ENCODE measurements around the gene SPATA31C1. TPM values are rescaled to one million over a fixed set of nuclear protein-coding genes. Genes with fewer than 3 reads are reported as not detected.

The SPATA31C1 gene
- total RNA-seq, 4 donors from 2014 or later = not detected

DNA sequence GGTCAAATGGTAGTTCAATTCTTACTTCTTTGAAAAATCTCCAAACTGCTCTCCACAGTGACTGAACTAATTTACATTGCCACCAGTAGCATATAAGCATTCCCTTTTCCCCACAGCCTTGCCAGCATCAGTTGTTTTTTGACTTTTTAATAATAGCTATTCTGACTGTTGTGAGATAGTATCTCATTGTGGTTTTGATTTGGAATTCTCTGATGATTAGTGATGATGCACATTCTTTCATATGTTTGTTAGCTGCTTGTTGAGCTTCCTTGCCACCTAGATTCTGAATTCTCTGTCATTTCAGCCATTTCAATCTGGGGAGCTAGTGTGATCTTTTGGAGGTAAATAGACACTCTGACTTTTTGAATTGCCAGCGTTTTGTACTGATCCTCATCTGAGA lies 32.5 kb downstream of the SPATA31C1 start:
- 81% methylated on average over 1 of the region's 1 CpG for WGBS
- TF ChIP-seq POLR2A (IDR thresholded peaks at IDR 0.05) (no peak), POLR2AphosphoS5 (IDR thresholded peaks at IDR 0.05) (no peak), EP300 (IDR thresholded peaks at IDR 0.05) (no peak)
- TF ChIP-seq, protein P1, sequence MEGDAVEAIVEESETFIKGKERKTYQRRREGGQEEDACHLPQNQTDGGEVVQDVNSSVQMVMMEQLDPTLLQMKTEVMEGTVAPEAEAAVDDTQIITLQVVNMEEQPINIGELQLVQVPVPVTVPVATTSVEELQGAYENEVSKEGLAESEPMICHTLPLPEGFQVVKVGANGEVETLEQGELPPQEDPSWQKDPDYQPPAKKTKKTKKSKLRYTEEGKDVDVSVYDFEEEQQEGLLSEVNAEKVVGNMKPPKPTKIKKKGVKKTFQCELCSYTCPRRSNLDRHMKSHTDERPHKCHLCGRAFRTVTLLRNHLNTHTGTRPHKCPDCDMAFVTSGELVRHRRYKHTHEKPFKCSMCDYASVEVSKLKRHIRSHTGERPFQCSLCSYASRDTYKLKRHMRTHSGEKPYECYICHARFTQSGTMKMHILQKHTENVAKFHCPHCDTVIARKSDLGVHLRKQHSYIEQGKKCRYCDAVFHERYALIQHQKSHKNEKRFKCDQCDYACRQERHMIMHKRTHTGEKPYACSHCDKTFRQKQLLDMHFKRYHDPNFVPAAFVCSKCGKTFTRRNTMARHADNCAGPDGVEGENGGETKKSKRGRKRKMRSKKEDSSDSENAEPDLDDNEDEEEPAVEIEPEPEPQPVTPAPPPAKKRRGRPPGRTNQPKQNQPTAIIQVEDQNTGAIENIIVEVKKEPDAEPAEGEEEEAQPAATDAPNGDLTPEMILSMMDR (IDR thresholded peaks at IDR 0.05) = no peak
- no peak overlapping the region for H3K27ac ChIP-seq

DNA sequence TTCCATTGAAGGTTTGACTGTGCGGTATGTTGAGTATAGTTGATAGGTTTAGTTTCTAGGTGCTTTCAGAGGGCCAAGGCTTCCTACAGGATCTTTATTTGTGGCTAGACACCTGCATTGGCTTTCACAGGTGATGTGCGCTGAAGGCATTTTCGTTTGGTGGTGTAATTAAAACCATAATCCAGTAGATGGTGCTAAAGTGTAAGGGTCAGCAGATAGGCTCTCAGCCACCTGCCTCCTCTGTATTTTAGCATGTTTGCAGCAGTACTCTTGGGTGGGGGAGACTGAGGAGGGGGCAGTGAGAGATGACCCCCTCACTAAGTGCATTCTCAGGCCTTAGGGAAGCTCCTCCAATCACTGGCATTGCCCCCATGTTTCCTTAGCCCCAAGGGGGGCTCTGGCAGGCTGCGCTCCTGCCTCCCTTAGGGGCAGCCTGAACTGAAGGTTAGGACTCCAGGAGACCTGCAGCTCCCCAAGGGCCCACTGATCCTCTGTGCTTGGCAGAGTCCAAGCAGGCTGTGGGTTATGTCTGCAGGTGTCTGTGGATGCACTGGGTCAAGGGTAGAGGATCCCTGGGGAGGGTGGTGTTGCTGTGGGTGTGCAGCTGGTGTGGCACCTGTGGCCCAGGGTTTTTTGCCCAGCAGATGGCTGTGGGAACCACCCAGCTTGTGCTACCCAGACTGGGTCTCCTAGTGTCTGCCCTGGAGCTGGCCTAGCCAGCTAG lies 33.2 kb downstream of the SPATA31C1 start:
- no peak overlapping the region for H3K4me3 ChIP-seq
- no peak overlapping the region for H3K27ac ChIP-seq
- H3K27me3 ChIP-seq = peaks cover 22% of the 10 kb centered on the region
- H3K36me3 ChIP-seq = no peaks in the 10 kb centered on the region
- H3K4me1 ChIP-seq = no peaks in the 10 kb centered on the region
- 73% methylated on average over 4 of the region's 4 CpGs for WGBS
- TF ChIP-seq POLR2AphosphoS5 (IDR thresholded peaks at IDR 0.05) (no peak), POLR2A (IDR thresholded peaks at IDR 0.05) (no peak)
- H3K9me3 ChIP-seq = no peaks in the 10 kb centered on the region
- no peak for DNase-seq (ENCODE audit: low spot score in 2 of 2)

More for the DNA sequence above, 32.5 kb downstream of the SPATA31C1 start:
- no peaks in the 10 kb centered on the region for H3K9me3 ChIP-seq
- DNase-seq (ENCODE audit: low spot score in 2 of 2) = no peak
- H3K36me3 ChIP-seq = no peaks in the 10 kb centered on the region
- no peaks in the 10 kb centered on the region for H3K4me1 ChIP-seq
- peaks cover 27% of the 10 kb centered on the region for H3K27me3 ChIP-seq
- H3K4me3 ChIP-seq = no peak overlapping the region

DNA sequence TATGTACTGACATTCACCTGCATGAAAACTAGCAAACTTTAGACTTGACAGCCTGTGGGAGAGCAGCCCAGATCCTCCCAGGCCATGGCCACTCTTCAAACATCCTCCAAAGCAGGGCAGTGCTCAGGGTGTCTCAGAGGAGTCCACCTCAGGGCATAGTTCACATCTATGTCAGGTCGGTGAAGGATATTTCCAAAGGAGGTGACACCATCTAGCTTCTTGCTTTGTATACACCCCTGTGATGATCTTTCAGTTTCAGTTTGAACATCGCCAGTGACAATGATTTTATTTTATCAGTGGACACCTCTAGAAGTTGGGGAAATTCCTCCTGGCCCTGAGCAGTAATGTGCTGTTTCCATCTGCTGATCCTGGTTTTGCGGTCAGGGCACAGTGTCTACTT lies 36.5 kb downstream of the SPATA31C1 start:
- peaks cover 4% of the 10 kb centered on the region for H3K27me3 ChIP-seq
- WGBS = 84% methylated on average over 3 of the region's 3 CpGs
- H3K4me3 ChIP-seq = no peak overlapping the region
- no peak overlapping the region for H3K27ac ChIP-seq
- DNase-seq (ENCODE audit: low spot score in 2 of 2) = no peak
- H3K9me3 ChIP-seq = no peaks in the 10 kb centered on the region
- TF ChIP-seq POLR2AphosphoS5 (IDR thresholded peaks at IDR 0.05) (no peak), EP300 (IDR thresholded peaks at IDR 0.05) (no peak), POLR2A (IDR thresholded peaks at IDR 0.05) (no peak)
- TF ChIP-seq, protein P1 (IDR thresholded peaks at IDR 0.05) = no peak
- no peaks in the 10 kb centered on the region for H3K4me1 ChIP-seq
- H3K36me3 ChIP-seq = no peaks in the 10 kb centered on the region

DNA sequence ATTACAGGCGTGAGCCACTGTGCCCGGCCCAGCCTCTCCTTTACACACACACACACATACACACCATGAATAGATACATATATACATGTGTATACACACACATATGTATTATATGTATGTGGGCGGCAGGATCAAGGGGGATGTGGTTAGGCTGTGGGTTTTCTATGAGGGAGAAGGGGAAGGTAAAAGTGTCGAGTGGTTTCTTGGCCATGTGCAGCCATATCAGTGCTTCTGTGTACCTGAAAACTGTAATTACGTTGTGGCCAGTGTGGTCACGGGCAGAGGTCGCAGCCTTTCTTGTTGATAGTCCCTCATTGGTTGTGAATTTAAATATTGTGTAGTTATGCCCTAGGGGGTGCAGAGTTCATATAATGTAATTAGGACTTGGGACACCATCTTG lies 40.1 kb downstream of the SPATA31C1 start:
- Histone ChIP-seq H3K36me3 (no peaks in the 10 kb centered on the region), H3K4me3 (no peak overlapping the region), H3K4me1 (no peaks in the 10 kb centered on the region), H3K27ac (no peak overlapping the region), H3K27me3 (no peaks in the 10 kb centered on the region), H3K9me3 (no peaks in the 10 kb centered on the region)
- TF ChIP-seq POLR2AphosphoS5 (IDR thresholded peaks at IDR 0.05) = no peak
- TF ChIP-seq, protein P1 (IDR thresholded peaks at IDR 0.05) = no peak
- TF ChIP-seq EP300 (IDR thresholded peaks at IDR 0.05) = no peak
- no peak for TF ChIP-seq POLR2A (IDR thresholded peaks at IDR 0.05)
- no peak for DNase-seq (ENCODE audit: low spot score in 2 of 2)
- WGBS = 81% methylated on average over 7 of the region's 7 CpGs

DNA sequence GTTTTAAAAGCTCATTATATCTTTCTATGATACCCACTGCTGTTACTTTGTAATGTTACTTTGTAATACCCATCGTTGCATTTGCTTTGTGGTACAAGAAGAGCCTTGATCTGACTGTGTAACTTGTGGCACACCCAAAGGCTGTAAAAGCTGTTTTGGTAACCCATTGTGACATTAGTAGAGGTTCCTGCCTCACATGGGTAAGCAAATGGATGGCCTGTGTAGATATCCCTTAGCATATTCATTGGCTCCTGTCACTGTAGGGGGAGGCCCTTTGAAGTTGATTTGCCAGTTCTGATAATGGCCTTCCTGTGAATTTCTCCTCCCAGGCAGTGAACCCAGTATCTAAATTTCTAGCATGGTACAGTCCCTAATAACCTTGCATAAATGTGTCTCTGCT lies 40.8 kb downstream of the SPATA31C1 start:
- no peak for TF ChIP-seq POLR2AphosphoS5 (IDR thresholded peaks at IDR 0.05)
- TF ChIP-seq EP300 (IDR thresholded peaks at IDR 0.05) = no peak
- TF ChIP-seq, protein P1 (IDR thresholded peaks at IDR 0.05) = no peak
- TF ChIP-seq POLR2A (IDR thresholded peaks at IDR 0.05) = no peak
- Histone ChIP-seq H3K4me1 (no peaks in the 10 kb centered on the region), H3K4me3 (no peak overlapping the region), H3K9me3 (no peaks in the 10 kb centered on the region), H3K27ac (no peak overlapping the region), H3K27me3 (no peaks in the 10 kb centered on the region), H3K36me3 (no peaks in the 10 kb centered on the region)
- no peak for DNase-seq (ENCODE audit: low spot score in 2 of 2)
- 100% methylated on average over 1 of the region's 1 CpG for WGBS
